GM19452 (cell line): Measurements from ENCODE around the gene NR4A1.

Source experiments
- ATAC-seq: cut with Tn5 transposase; IDR thresholded peaks from one replicate; pipeline ENCODE4 v1.9.1; 2021; ENCODE audit not compliant: unreplicated experiment

NR4A1 gene

GRCh38 chr12:52050758-52051541, at the start of gene NR4A1:
Gene NR4A1, plus strand, starts transcription at chr12:52051442. Its CDS starts 2,887 bp downstream, at chr12:52054329.
- peak; percentile 79 for ATAC-seq

- no peak for ATAC-seq
Observed at GRCh38 chr12:52003016-52003550, 48.2 kb upstream of the NR4A1 start.

- ATAC-seq, result no peak
Observed at GRCh38 chr12:52003591-52003990, 47.7 kb upstream of the NR4A1 start.

GRCh38 chr12:52004042-52004648, 47.1 kb upstream of the NR4A1 start:
- no peak for ATAC-seq

- ATAC-seq, result no peak
Observed at GRCh38 chr12:52005218-52005902, 45.9 kb upstream of the NR4A1 start.

GRCh38 chr12:52005903-52006703, 45.1 kb upstream of the NR4A1 start:
- ATAC-seq, result peak; percentile 73

GRCh38 chr12:52006726-52007157, 44.5 kb upstream of the NR4A1 start, which contains the start of gene TAMALIN:
Gene TAMALIN, plus strand, starts transcription at chr12:52006946. Its CDS starts 74 bp downstream, at chr12:52007020.
- no peak for ATAC-seq

GRCh38 chr12:52007158-52007921, 43.9 kb upstream of the NR4A1 start:
- ATAC-seq, result no peak

- no peak for ATAC-seq
Observed at GRCh38 chr12:52007982-52008510, 43.2 kb upstream of the NR4A1 start.

GRCh38 chr12:52009081-52009751, 42.0 kb upstream of the NR4A1 start:
- ATAC-seq, result no peak

GRCh38 chr12:52010152-52010622, 41.1 kb upstream of the NR4A1 start:
- ATAC-seq, result no peak

- no peak for ATAC-seq
Observed at GRCh38 chr12:52010692-52011601, 40.3 kb upstream of the NR4A1 start.

- ATAC-seq, result no peak
Observed at GRCh38 chr12:52011602-52012214, 39.5 kb upstream of the NR4A1 start.

- ATAC-seq, result no peak
Observed at GRCh38 chr12:52013626-52014310, 37.5 kb upstream of the NR4A1 start.

GRCh38 chr12:52014567-52015530, 36.4 kb upstream of the NR4A1 start:
- ATAC-seq, result no peak

- no peak for ATAC-seq
Observed at GRCh38 chr12:52015532-52016041, 35.7 kb upstream of the NR4A1 start.
